Hair follicle dermal papilla cell (primary cell): ENCODE measurements around the gene ZNF668. TPM values are rescaled to one million over a fixed set of nuclear protein-coding genes. Genes with fewer than 3 reads are reported as not detected.

Experiments used
- total RNA-seq: library from RNA; depleted of rRNA; stranded (reverse); fragments of >200 nt; gene quantifications from 2 replicates; pipeline ENCODE4 v1.2.3, GENCODE V29; 2012

The ZNF668 gene
- 31.3 and 34.0 TPM in 2 replicates for total RNA-seq

DNA sequence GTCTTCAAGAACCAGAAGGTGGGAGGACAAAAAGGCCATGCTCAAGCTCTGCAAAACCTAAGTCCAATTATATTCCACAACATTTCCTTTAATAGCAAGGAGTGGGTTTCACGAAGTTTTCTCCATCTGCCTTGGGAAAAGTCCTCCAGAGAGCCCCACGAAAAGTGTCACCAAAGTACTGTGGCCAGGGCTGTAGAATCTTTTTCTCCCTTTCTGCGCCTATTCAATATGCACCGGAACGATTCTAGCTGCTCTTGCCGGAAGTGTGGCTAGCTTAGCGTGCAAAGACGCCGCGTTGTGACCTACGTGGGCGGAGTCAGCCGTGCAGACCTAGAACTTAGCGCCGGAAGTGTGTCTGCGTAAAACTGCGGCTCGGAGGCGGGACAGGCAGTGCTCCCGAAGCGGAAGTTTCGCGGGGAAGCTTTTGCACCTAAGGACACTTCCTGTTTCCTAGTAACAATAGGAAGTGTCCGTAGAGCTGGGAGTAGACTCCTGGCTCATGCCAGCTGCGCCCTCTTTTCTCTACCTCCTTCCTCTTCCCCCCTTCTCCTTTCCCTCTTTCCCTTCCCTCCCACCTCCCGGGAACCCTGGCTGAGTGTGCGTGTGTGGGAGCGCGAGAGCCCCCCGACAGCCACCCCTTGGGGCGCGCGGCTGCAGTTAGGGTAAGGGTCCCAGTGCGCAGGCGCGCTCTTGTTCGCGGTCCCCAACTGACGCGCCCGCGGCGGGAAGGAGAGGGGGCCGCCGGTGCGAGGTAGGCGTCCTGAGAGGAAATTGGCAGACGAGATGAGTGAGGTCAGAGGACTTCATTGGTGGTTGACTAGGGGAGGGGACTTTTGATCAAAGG is at the start of gene ZNF668, which contains the start of gene ZNF646:
Gene ZNF668, minus strand, starts transcription at position 271 of the 844 bp plus-strand sequence. CDS start 9,781 bp downstream, outside the sequence.
Gene ZNF646, plus strand, starts transcription at position 453 of the 844 bp plus-strand sequence. CDS start 1,903 bp downstream, outside the sequence.

GRCh38 chr16:31117384-31118222 is 43.6 kb upstream of the ZNF668 start, which contains the start of gene KAT8:
Gene KAT8 (plus strand): TSS chr16:31117664. CDS start chr16:31117682, 18 bp downstream.

DNA sequence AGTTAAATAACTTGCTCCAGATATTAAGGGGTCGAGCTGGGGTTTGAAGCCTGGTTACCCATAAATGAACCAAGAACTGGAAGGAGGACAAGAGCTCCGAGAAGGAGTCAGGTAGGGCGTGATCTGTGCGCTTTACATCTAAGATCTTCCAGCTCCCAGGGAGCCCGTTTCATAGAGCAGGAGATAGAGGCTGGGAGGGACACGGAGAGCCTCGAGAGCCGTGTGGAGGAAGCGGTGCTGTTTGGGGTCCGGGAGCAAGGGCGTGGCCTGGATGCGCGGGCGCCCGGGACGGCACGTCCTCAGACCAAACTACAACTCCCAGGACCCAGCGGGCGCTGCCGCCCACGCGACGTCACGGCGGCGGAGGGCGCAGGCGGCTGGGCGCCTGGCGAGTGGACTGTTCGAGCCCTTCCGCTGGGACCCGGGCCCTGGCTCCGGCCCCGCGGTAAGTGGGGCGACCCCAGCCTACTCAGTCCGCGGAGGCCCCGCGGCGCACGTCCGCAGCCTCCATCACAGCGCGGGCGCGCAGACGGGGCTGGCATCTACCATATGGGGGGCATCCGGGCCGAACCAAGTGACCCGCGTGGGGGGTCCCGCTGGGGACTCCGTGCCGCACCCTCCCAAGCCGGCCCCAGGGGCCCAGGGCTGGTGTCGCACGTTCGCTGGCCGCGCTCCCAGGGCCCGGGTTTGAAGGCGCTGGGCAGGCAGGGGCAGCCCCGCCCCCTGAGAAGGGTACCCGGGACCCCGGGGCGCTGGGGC is 34.2 kb upstream of the ZNF668 start, which contains the start of gene BCKDK:
Gene BCKDK, plus strand, starts transcription at position 352 of the 759 bp plus-strand sequence. CDS start 838 bp downstream, outside the sequence.

DNA sequence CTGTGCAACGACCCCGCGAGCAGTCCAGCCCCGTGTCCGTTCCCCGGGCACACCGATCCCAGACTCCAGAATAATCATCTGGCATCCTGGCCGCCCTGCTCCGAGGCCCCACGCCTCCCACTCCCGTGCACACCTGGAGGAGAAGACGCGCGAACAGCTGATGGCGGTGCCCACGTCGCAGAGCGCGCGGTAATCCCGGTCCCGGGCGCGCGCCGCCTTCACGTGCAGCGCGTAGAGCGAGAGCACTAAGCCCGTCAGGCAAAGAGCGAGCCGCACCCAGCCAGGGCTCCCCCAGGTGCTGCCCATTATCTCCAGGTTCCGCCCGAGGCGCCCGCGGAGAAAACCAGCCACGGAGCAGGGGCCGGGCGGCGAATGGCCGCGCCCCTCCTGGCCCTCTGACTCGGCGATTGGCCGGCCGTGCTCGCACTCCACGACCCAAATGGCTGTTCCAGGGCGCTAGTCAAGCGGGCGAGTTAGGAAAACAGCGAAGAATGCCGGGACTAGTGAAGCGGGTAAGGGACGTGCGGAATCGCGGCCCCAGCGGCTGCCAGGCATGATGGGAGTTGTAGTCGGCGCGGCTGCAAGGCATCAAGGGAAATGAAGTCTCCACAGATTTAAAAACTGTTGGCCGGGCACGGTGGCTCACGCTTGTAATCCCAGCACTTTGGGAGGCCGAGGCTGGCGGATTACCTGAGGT is 20.5 kb upstream of the ZNF668 start, which contains the start of gene VKORC1:
Gene VKORC1, minus strand, starts transcription at position 374 of the 697 bp plus-strand sequence. Its CDS starts 68 bp downstream, at position 306.

GRCh38 chr16:31088459-31089183 is 14.6 kb upstream of the ZNF668 start, which contains the start of gene PRSS53:
Gene PRSS53 (minus strand): TSS chr16:31088943. CDS start chr16:31088809, 134 bp downstream.

GRCh38 chr16:31032736-31033708 is 41.0 kb downstream of the ZNF668 start, which contains the start of gene STX4:
Gene STX4 (plus strand): TSS chr16:31033558. CDS start chr16:31033806, 248 bp downstream.

Other genes with a start within 250 kb of the ZNF668 start
- 37.0 and 41.7 TPM in 2 replicates for gene BCL7C, start 180.2 kb downstream of the ZNF668 start, total RNA-seq
- gene CTF1, start 177.6 kb downstream of the ZNF668 start, total RNA-seq: 3.5 and 5.8 TPM in 2 replicates
- 18.6 and 19.5 TPM in 2 replicates for gene FBXL19, start 150.7 kb downstream of the ZNF668 start, total RNA-seq
- 34.2 and 43.0 TPM in 2 replicates for gene ORAI3, start 125.2 kb downstream of the ZNF668 start, total RNA-seq
- 2.7 and 8.1 TPM in 2 replicates for gene SETD1A, start 116.5 kb downstream of the ZNF668 start, total RNA-seq
- gene HSD3B7, start 89.0 kb downstream of the ZNF668 start, total RNA-seq: 52.1 and 60.4 TPM in 2 replicates
- 0.97 and 2.3 TPM in 2 replicates for gene STX1B, start 63.6 kb downstream of the ZNF668 start, total RNA-seq
- gene STX4, start 40.7 kb downstream of the ZNF668 start, total RNA-seq: 17.4 and 22.0 TPM in 2 replicates
- gene ZNF646, start 182 bp upstream of the ZNF668 start, total RNA-seq: 19.6 and 20.4 TPM in 2 replicates
- gene PRSS53, start 14.7 kb upstream of the ZNF668 start, total RNA-seq: 4.2 and 5.5 TPM in 2 replicates
- gene VKORC1, start 20.6 kb upstream of the ZNF668 start, total RNA-seq: 105 and 137 TPM in 2 replicates
- 34.4 and 36.1 TPM in 2 replicates for gene BCKDK, start 34.1 kb upstream of the ZNF668 start, total RNA-seq
- gene KAT8, start 43.4 kb upstream of the ZNF668 start, total RNA-seq: 33.2 and 35.9 TPM in 2 replicates
- gene PRSS8, start 61.5 kb upstream of the ZNF668 start, total RNA-seq: 0.16 TPM in 1 of 2 replicates, not detected in the other
- 2.1 TPM in 1 of 2 replicates, not detected in the other for gene PRSS36, start 75.8 kb upstream of the ZNF668 start, total RNA-seq
- 49.4 and 53.2 TPM in 2 replicates for gene FUS, start 105.9 kb upstream of the ZNF668 start, total RNA-seq
- 29.9 and 39.4 TPM in 2 replicates for gene PYCARD, start 128.5 kb upstream of the ZNF668 start, total RNA-seq
- not detected in 2 replicates for gene TRIM72, start 139.9 kb upstream of the ZNF668 start, total RNA-seq
- not detected in 2 replicates for gene PYDC1, start 142.9 kb upstream of the ZNF668 start, total RNA-seq
- not detected in 2 replicates for gene ITGAM, start 185.7 kb upstream of the ZNF668 start, total RNA-seq